ENCODE measurements around the gene CYFIP2. TPM values are rescaled to one million over a fixed set of nuclear protein-coding genes. Genes with fewer than 3 reads are reported as not detected.

The CYFIP2 gene
- total and polyA plus RNA-seq, 4 donors: 24.9 to 46.3 (median 37.0) TPM

DNA sequence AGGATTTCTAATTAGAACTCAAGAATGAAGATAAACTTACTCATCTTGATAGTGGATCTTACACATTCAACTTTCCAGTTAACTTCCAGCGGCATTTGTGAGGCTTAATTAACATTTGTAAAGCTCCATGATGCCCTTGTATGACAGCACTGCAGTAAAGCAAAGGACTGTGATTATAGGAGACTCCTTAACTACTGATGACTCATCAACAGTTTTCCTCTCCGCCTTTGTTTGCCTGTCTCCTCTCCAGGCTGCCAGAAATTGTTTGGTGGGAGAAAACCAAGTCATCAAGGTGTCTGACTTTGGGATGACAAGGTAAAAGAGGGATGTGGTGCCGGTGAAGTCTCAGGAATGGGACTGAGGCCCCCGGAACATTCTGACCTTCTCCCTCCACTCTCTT lies 20.4 kb upstream of the CYFIP2 start:
- H3K9me3 ChIP-seq (ENCODE audit: control insufficient read depth in 4 of 4, insufficient read depth in 3 of 4, low read length in 3 of 4): no peaks in the 10 kb centered on the region
- no peak overlapping the region for H3K4me3 ChIP-seq
- H3K36me3 ChIP-seq (ENCODE audit: control insufficient read depth in 4 of 4, insufficient read depth in 4 of 4, low read length in 4 of 4): no peaks in the 10 kb centered on the region
- TF ChIP-seq CTCF (IDR thresholded peaks at IDR 0.05; ENCODE audit: control extremely low read depth, extremely low read depth): no peak
- DNase-seq (no peak), ATAC-seq (ENCODE audit: insufficient read depth, low FRiP score) (no peak)
- H3K4me1 ChIP-seq (ENCODE audit: control insufficient read depth in 5 of 5, insufficient read depth in 5 of 5, low read length in 5 of 5): no peaks in the 10 kb centered on the region
- no peak overlapping the region for H3K27ac ChIP-seq (ENCODE audit: low read depth in 1 of 2, low read length in 1 of 2)
- 77 to 90% methylated on average over 4 of the region's 4 CpGs for WGBS, 2 donors
- no peak overlapping the region for H3K9ac ChIP-seq (ENCODE audit: insufficient read depth in 1 of 2, low read length in 2 of 2)
- H3K27me3 ChIP-seq (ENCODE audit: control insufficient read depth in 3 of 3, insufficient read depth in 3 of 3, low read length in 2 of 3): no peaks in the 10 kb centered on the region

GRCh38 chr5:157245886-157246285 lies 20.0 kb upstream of the CYFIP2 start:
- no peak for TF ChIP-seq CTCF (IDR thresholded peaks at IDR 0.05; ENCODE audit: control extremely low read depth, extremely low read depth)
- ATAC-seq (ENCODE audit: insufficient read depth, low FRiP score): no peak
- H3K4me1 ChIP-seq (ENCODE audit: control insufficient read depth in 5 of 5, insufficient read depth in 5 of 5, low read length in 5 of 5): no peaks in the 10 kb centered on the region
- no peaks in the 10 kb centered on the region for H3K36me3 ChIP-seq (ENCODE audit: control insufficient read depth in 4 of 4, insufficient read depth in 4 of 4, low read length in 4 of 4)
- H3K9me3 ChIP-seq (ENCODE audit: control insufficient read depth in 4 of 4, insufficient read depth in 3 of 4, low read length in 3 of 4): no peaks in the 10 kb centered on the region
- WGBS, 2 donors: 80 to 85% methylated on average over 4 of the region's 4 CpGs
- H3K9ac ChIP-seq (ENCODE audit: insufficient read depth in 1 of 2, low read length in 2 of 2): no peak overlapping the region
- no peaks in the 10 kb centered on the region for H3K27me3 ChIP-seq (ENCODE audit: control insufficient read depth in 3 of 3, insufficient read depth in 3 of 3, low read length in 2 of 3)
- H3K4me3 ChIP-seq: no peak overlapping the region
- no peak for DNase-seq
- H3K27ac ChIP-seq (ENCODE audit: low read depth in 1 of 2, low read length in 1 of 2): no peak overlapping the region

DNA sequence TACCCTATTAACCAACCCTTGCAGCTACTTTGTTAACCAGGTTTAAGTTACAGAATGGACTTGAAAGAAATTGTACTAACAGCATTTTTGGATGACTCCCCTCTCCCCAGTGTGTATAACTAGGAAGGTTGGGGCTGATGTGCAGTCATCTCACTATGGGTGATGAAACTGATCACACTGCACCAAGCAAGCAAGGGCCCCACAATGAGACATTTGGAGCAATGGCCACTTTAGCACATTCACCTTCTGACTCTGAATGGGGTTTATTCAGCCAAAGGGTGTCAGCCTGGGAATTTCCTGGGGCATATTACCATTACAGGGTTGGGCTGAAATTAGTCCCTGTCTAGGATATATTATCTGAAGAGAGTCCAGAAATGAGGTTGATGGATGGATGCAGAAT lies 18.7 kb upstream of the CYFIP2 start:
- Histone ChIP-seq H3K27me3 (ENCODE audit: control insufficient read depth in 3 of 3, insufficient read depth in 3 of 3, low read length in 2 of 3) (no peaks in the 10 kb centered on the region), H3K9ac (ENCODE audit: insufficient read depth in 1 of 2, low read length in 2 of 2) (no peak overlapping the region), H3K4me3 (no peak overlapping the region), H3K36me3 (ENCODE audit: control insufficient read depth in 4 of 4, insufficient read depth in 4 of 4, low read length in 4 of 4) (no peaks in the 10 kb centered on the region), H3K9me3 (ENCODE audit: control insufficient read depth in 4 of 4, insufficient read depth in 3 of 4, low read length in 3 of 4) (no peaks in the 10 kb centered on the region), H3K27ac (ENCODE audit: low read depth in 1 of 2, low read length in 1 of 2) (no peak overlapping the region), H3K4me1 (ENCODE audit: control insufficient read depth in 5 of 5, insufficient read depth in 5 of 5, low read length in 5 of 5) (no peaks in the 10 kb centered on the region)
- ATAC-seq (ENCODE audit: insufficient read depth, low FRiP score) (no peak), DNase-seq (no peak)
- TF ChIP-seq CTCF (IDR thresholded peaks at IDR 0.05; ENCODE audit: control extremely low read depth, extremely low read depth): no peak

DNA sequence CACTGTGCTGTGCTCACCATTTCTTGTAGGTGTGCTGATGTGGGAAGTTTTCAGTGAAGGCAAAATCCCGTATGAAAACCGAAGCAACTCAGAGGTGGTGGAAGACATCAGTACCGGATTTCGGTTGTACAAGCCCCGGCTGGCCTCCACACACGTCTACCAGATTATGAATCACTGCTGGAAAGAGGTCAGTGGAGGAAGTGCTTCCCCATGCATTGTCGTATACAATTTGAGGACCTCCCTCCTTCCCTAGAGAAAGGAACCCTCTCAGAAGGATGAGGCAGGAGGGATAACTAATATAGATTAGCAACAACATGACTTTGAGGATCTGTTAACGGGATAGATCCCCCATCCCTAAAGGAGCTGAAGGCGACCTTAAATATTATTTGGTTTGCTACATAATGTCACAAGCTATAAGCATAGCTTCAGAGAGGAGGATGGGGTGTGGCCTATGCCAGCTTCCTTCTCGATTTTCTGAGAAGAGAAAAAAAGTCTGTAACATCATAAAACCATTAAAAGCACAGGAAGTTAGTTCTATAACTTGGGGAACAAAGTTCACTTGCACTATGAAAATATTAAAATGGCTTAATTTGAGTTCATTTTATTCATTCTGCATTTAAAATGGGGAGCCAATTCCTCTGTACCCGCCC lies 17.0 kb upstream of the CYFIP2 start:
- Histone ChIP-seq H3K27ac (ENCODE audit: low read depth in 1 of 2, low read length in 1 of 2) (no peak overlapping the region), H3K4me1 (ENCODE audit: control insufficient read depth in 5 of 5, insufficient read depth in 5 of 5, low read length in 5 of 5) (no peaks in the 10 kb centered on the region), H3K9me3 (ENCODE audit: control insufficient read depth in 4 of 4, insufficient read depth in 3 of 4, low read length in 3 of 4) (no peaks in the 10 kb centered on the region), H3K4me3 (no peak overlapping the region), H3K27me3 (ENCODE audit: control insufficient read depth in 3 of 3, insufficient read depth in 3 of 3, low read length in 2 of 3) (no peaks in the 10 kb centered on the region), H3K9ac (ENCODE audit: insufficient read depth in 1 of 2, low read length in 2 of 2) (no peak overlapping the region), H3K36me3 (ENCODE audit: control insufficient read depth in 4 of 4, insufficient read depth in 4 of 4, low read length in 4 of 4) (no peaks in the 10 kb centered on the region)
- DNase-seq: no peak
- no peak for TF ChIP-seq CTCF (IDR thresholded peaks at IDR 0.05; ENCODE audit: control extremely low read depth, extremely low read depth)
- ATAC-seq (ENCODE audit: insufficient read depth, low FRiP score): no peak
- 69 to 71% methylated on average over 11 of the region's 11 CpGs for WGBS, 2 donors

Data from lung (tissue), 12 donors.